22Rv1 (cell line): ENCODE results near the gene GMPR2.

Source experiments
- CTCF ChIP-seq: fragments of 450-650 bp; IDR thresholded peaks from 2 replicates; pipeline ENCODE4 v1.5.1; 2017; ENCODE audit warnings: mild to moderate bottlenecking
- ZFX ChIP-seq: fragments of 450-650 bp; IDR thresholded peaks from 2 replicates; pipeline ENCODE4 v1.6.1; 2017; ENCODE audit warnings: antibody characterized with exemption, borderline replicate concordance

GRCh38 chr14:24264298-24264697, 31.6 kb downstream of the GMPR2 start:
- no peak for TF ChIP-seq CTCF
- TF ChIP-seq ZFX: no peak
